NCI-H526 (cell line): Measurements from ENCODE around the gene KIAA1210.
"Not testable (repeated sequence)": the region's sequence is repeated elsewhere in the genome, so short reads cannot be mapped to it uniquely, and the experiment has no call there.

Experiments
- DNase-seq, 2 experiments: peaks; one replicate each; lab custom pipeline; 2025; lab: John Stamatoyannopoulos, UW

Gene KIAA1210

DNA sequence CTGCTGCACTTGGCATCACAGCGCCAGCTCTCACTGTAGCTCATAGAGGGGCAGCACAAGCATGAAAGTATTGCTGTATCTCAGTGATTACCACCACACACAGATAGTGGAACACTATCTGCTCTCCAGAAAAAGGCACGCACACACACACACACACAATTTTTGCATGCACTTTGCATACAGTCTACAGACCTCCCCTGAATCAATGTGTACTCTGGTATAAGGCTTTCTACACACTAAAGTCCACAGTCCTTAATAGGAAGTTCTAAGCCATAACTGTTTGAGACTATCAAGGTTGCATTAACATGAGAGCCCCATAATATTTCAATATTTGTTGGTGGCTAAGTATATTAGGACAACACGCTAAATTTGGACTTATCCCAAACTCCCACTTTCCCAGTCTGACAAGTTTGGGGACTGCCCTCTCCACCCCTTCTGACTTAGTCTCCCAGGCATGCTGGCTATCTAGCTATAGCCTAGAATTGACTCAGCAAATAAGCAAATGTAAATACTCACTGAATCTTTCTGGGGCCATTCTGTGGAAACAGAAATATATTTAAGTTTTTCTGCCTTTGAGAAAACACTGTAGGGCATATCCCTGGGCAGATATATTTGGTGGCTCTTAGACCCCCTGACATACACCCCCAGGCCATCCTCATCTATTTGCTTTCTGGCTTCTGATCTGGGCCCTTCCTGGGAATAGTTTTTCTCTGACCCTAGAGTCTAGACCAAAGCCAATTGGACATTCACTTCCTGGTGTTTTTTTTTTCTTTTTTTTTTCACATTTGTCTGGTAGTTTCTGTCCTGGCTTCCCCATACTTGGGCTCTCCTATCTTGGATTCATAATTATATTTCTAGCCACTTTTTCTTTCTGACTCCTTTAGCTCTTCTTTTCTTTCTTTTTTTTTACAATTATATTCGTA lies 91.2 kb downstream of the KIAA1210 start:
- peak; percentile 69 to 80 for DNase-seq

DNA sequence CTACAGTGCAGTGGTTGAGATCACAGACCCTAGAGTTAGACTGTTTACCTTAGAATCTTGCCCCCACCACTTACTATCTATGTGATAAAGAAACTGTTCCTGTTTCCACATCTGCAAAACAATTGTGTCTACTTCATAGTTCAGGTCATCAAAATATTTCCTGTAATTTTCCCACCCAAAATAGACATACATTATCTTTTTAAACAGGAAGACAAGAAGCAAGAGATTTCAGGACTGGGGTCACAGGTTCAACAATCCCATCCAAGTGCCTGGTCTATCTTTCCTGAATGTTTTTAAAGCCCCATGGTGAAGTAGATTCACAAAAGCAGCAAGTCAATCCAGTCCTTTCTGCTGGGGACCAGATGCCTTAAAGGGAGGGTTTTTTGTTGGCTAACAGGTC lies 96.6 kb downstream of the KIAA1210 start:
- no peak for DNase-seq

DNA sequence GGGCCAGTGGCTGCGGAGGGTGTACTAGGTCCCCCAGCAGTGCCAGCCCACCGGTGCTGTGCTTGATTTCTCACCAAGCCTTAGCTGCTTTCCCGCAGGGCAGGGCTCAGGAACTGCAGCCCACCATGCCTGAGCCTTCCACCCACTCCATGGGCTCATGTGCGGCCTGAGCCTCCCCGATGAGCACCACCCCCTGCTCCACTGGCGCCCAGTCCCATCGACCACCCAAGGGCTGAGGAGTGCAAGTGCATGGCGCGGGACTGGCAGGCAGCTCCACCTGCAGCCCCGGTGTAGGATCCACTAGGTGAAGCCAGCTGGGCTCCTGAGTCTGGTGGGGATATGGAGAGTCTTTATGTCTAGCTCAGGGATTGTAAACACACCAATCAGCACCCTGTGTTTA lies 98.0 kb downstream of the KIAA1210 start:
- not testable (repeated sequence) for DNase-seq

DNA sequence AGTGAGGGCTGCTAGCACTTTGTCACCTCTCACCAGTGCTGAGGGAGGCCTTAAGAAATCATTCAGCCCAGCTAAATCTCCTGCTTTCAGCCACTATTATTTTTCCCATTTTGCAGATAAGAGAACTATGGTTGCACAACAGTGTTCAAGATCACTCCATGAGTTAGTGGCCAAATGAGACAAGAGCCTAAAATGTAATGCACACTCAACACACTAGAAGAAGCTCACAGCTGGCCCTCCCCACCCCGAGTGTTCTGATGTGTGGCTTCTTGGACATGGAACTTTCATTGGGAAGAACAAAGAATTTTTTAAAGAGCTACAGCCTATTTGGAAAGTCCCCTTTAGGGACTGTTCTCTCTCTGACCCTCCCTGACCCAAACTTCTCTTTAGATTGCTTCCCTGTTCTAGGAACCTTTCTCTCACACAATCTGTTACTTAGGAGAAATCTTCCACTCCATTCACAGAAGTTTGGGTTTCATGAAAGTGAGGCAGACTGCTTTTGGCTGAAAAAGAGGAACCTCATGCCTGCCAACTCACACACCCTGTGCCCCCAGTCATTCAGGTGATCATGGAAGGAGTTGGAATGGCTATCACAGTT lies 98.8 kb downstream of the KIAA1210 start:
- DNase-seq = no peak
